Measurements from ENCODE around the gene GSK3A. TPM values are rescaled to one million over a fixed set of nuclear protein-coding genes. Genes with fewer than 3 reads are reported as not detected.

GSK3A gene
- total RNA-seq, 1 donor from 2014 or later = 52.3 TPM

- Mint-ChIP-seq H3K4me1 (ENCODE audit: unreplicated experiment) (peaks cover 16% of the 10 kb centered on the region), H3K27ac (ENCODE audit: unreplicated experiment) (no peak overlapping the region), H3K27me3 (ENCODE audit: unreplicated experiment) (no peaks in the 10 kb centered on the region), H3K36me3 (ENCODE audit: unreplicated experiment) (peaks cover 48% of the 10 kb centered on the region), H3K9me3 (ENCODE audit: unreplicated experiment) (no peaks in the 10 kb centered on the region), H3K4me3 (ENCODE audit: unreplicated experiment) (no peak overlapping the region)
- no peak for DNase-seq (ENCODE audit: extremely low spot score, unreplicated experiment)
- TF ChIP-seq, protein P1, sequence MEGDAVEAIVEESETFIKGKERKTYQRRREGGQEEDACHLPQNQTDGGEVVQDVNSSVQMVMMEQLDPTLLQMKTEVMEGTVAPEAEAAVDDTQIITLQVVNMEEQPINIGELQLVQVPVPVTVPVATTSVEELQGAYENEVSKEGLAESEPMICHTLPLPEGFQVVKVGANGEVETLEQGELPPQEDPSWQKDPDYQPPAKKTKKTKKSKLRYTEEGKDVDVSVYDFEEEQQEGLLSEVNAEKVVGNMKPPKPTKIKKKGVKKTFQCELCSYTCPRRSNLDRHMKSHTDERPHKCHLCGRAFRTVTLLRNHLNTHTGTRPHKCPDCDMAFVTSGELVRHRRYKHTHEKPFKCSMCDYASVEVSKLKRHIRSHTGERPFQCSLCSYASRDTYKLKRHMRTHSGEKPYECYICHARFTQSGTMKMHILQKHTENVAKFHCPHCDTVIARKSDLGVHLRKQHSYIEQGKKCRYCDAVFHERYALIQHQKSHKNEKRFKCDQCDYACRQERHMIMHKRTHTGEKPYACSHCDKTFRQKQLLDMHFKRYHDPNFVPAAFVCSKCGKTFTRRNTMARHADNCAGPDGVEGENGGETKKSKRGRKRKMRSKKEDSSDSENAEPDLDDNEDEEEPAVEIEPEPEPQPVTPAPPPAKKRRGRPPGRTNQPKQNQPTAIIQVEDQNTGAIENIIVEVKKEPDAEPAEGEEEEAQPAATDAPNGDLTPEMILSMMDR (IDR thresholded peaks at IDR 0.05) = no peak
Observed at GRCh38 chr19:42204664-42205063, 37.7 kb downstream of the GSK3A start.

DNA sequence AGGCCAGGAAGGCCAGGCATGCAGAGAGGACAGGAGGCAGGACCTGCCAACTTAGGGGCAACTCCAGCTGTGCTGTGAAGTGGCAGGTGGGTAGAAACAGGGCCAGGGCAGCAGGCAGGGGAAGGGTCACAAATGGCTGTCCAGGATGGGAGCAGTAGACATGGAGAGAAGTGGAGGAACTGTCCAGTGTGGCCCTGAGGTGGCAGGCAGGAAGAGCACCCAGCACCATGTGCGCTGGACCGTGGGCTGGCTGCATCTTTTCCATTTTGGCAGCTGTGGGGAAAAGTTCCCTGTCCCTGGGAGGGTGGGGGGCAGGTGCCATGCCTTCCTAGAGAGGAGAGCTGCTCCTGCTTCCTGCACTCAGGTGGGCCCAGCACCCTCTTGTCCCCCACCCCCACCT, 38.7 kb downstream of the GSK3A start:
- Mint-ChIP-seq H3K36me3 (ENCODE audit: unreplicated experiment) (peaks cover 46% of the 10 kb centered on the region), H3K27ac (ENCODE audit: unreplicated experiment) (no peak overlapping the region), H3K4me1 (ENCODE audit: unreplicated experiment) (peaks cover 16% of the 10 kb centered on the region), H3K9me3 (ENCODE audit: unreplicated experiment) (no peaks in the 10 kb centered on the region), H3K27me3 (ENCODE audit: unreplicated experiment) (no peaks in the 10 kb centered on the region), H3K4me3 (ENCODE audit: unreplicated experiment) (no peak overlapping the region)
- TF ChIP-seq, protein P1 (IDR thresholded peaks at IDR 0.05) = no peak
- DNase-seq (ENCODE audit: extremely low spot score, unreplicated experiment) = no peak

DNA sequence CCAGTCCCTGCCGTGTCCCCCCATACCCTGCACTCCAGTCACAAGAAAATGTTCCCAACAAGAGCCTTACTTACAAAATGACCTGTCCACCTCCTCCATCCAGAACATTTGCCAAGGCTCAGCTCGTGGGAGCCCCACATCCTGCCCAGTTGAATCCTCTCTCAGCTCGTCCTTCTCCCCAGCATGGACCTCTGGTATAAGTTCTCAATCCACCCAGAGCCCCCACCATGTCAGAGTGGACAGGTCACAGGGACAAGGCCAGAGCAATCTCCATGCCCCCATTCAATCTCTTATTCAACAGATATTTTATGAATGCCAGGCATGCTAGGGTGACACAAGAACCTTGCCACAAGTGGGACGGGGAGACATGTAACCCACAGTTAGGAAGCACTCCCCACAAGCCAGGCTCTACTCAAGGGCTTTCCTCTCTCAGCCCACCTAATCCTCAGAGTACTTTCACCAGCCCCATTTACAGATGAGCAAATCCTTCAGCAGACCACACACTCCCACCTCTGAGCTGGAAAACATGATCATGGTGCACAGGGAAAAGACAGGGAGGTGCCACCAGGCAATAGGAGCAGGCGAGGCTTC, 40.0 kb downstream of the GSK3A start:
- Mint-ChIP-seq H3K27me3 (ENCODE audit: unreplicated experiment) (no peaks in the 10 kb centered on the region), H3K27ac (ENCODE audit: unreplicated experiment) (no peak overlapping the region), H3K4me3 (ENCODE audit: unreplicated experiment) (no peak overlapping the region), H3K9me3 (ENCODE audit: unreplicated experiment) (no peaks in the 10 kb centered on the region), H3K36me3 (ENCODE audit: unreplicated experiment) (peaks cover 45% of the 10 kb centered on the region), H3K4me1 (ENCODE audit: unreplicated experiment) (peaks cover 5% of the 10 kb centered on the region)
- DNase-seq (ENCODE audit: extremely low spot score, unreplicated experiment) = no peak
- TF ChIP-seq, protein P1 (IDR thresholded peaks at IDR 0.05) = no peak

GRCh38 chr19:42201489-42202289, 40.7 kb downstream of the GSK3A start:
- H3K4me3 Mint-ChIP-seq (ENCODE audit: unreplicated experiment) = no peak overlapping the region
- no peaks in the 10 kb centered on the region for H3K4me1 Mint-ChIP-seq (ENCODE audit: unreplicated experiment)
- no peaks in the 10 kb centered on the region for H3K9me3 Mint-ChIP-seq (ENCODE audit: unreplicated experiment)
- peaks cover 45% of the 10 kb centered on the region for H3K36me3 Mint-ChIP-seq (ENCODE audit: unreplicated experiment)
- DNase-seq (ENCODE audit: extremely low spot score, unreplicated experiment) = no peak
- no peak overlapping the region for H3K27ac Mint-ChIP-seq (ENCODE audit: unreplicated experiment)
- no peaks in the 10 kb centered on the region for H3K27me3 Mint-ChIP-seq (ENCODE audit: unreplicated experiment)
- TF ChIP-seq, protein P1 (IDR thresholded peaks at IDR 0.05) = no peak

GRCh38 chr19:42200116-42200715, 42.2 kb downstream of the GSK3A start:
- H3K27me3 Mint-ChIP-seq (ENCODE audit: unreplicated experiment) = no peaks in the 10 kb centered on the region
- H3K27ac Mint-ChIP-seq (ENCODE audit: unreplicated experiment) = no peak overlapping the region
- H3K36me3 Mint-ChIP-seq (ENCODE audit: unreplicated experiment) = peaks cover 39% of the 10 kb centered on the region
- no peak overlapping the region for H3K4me3 Mint-ChIP-seq (ENCODE audit: unreplicated experiment)
- H3K4me1 Mint-ChIP-seq (ENCODE audit: unreplicated experiment) = no peaks in the 10 kb centered on the region
- TF ChIP-seq, protein P1 (IDR thresholded peaks at IDR 0.05) = no peak
- H3K9me3 Mint-ChIP-seq (ENCODE audit: unreplicated experiment) = no peaks in the 10 kb centered on the region
- no peak for DNase-seq (ENCODE audit: extremely low spot score, unreplicated experiment)

All from osteocyte (in vitro differentiated cells).